Hepatocyte (in vitro differentiated cells): ENCODE results near the gene DNAJA3. TPM values are rescaled to one million over a fixed set of nuclear protein-coding genes. Genes with fewer than 3 reads are reported as not detected.

Experiments used
- DNase-seq: peaks from one replicate; pipeline ENCODE4 v3.0.0-alpha.2; 2016; ENCODE audit warnings: low spot score
- H2AFZ ChIP-seq: fragments of 200-600 bp; sonication (generic); 2 replicates; pipeline ENCODE4 v1.6.0; 2016; ENCODE audit warnings: antibody characterized with exemption, mild to moderate bottlenecking
- H3K27ac ChIP-seq: fragments of 200-600 bp; sonication (generic); 2 replicates; pipeline ENCODE4 v1.5.1; 2016; ENCODE audit warnings: mild to moderate bottlenecking
- H3K27me3 ChIP-seq: fragments of 200-600 bp; sonication (generic); 2 replicates; pipeline ENCODE4 v1.6.1; 2016
- H3K36me3 ChIP-seq: fragments of 200-600 bp; sonication (generic); replicated peaks from 2 replicates; pipeline ENCODE4 v1.5.1; 2016; ENCODE audit warnings: low read depth; ENCODE audit not compliant: insufficient read depth
- H3K4me1 ChIP-seq: fragments of 200-600 bp; sonication (generic); 2 replicates; pipeline ENCODE4 v1.5.1; 2016; ENCODE audit warnings: mild to moderate bottlenecking, moderate library complexity; ENCODE audit not compliant: insufficient read depth
- H3K4me2 ChIP-seq: fragments of 200-600 bp; sonication (generic); 2 replicates; pipeline ENCODE4 v1.6.0; 2016
- H3K4me3 ChIP-seq: fragments of 200-600 bp; sonication (generic); 2 replicates; pipeline ENCODE4 v1.5.1; 2016; ENCODE audit warnings: mild to moderate bottlenecking
- H3K79me2 ChIP-seq: fragments of 200-600 bp; sonication (generic); 2 replicates; pipeline ENCODE4 v1.6.0; 2017; ENCODE audit warnings: mild to moderate bottlenecking
- H3K9me2 ChIP-seq: fragments of 200-600 bp; sonication (generic); replicated peaks from 2 replicates; pipeline ENCODE4 v1.6.0; 2017; ENCODE audit warnings: mild to moderate bottlenecking; ENCODE audit not compliant: insufficient read depth
- H3K9me3 ChIP-seq: fragments of 200-600 bp; sonication (generic); 2 replicates; pipeline ENCODE4 v1.5.1; 2016; ENCODE audit warnings: low read depth, mild to moderate bottlenecking
- H4K20me1 ChIP-seq: fragments of 200-600 bp; sonication (generic); 2 replicates; pipeline ENCODE4 v1.6.0; 2016; ENCODE audit warnings: mild to moderate bottlenecking; ENCODE audit not compliant: insufficient read depth, poor library complexity, severe bottlenecking
- EZH2 ChIP-seq: fragments of 200-600 bp; sonication (generic); IDR thresholded peaks from 2 replicates; pipeline ENCODE4 v1.6.1; 2016; ENCODE audit warnings: antibody characterized with exemption, mild to moderate bottlenecking, borderline replicate concordance
- EZH2phosphoT487 ChIP-seq: fragments of 200-600 bp; sonication (generic); IDR thresholded peaks from one replicate; pipeline ENCODE4 v1.6.1; 2018; ENCODE audit warnings: antibody characterized with exemption, mild to moderate bottlenecking, low read depth, moderate library complexity; ENCODE audit not compliant: unreplicated experiment, severe bottlenecking
- WGBS: methylation state at CpG from one replicate; pipeline ENCODE4 v1.1.6; 2016; ENCODE audit warnings: low lambda C conversion rate; ENCODE audit errors: missing lambda C conversion rate; 5-methylcytosine and 5-hydroxymethylcytosine counted together
- polyA plus RNA-seq: library from polyadenylated mRNA; unstranded; fragments of >200 nt; fragmentation: Nextera tagmentation; extraction: Ambion mirVana; gene quantifications from 2 replicates; pipeline ENCODE4 v1.2.1, GENCODE V29; 2016
- total RNA-seq: library from RNA; depleted of rRNA; stranded (reverse); fragments of >200 nt; gene quantifications from 2 replicates; pipeline ENCODE4 v1.2.3, GENCODE V29; 2014
- TF ChIP-seq, protein P1 (sequence below): fragments of 200-600 bp; sonication (generic); IDR thresholded peaks from 2 replicates; pipeline ENCODE4 v1.5.1; 2016; ENCODE audit warnings: antibody characterized with exemption, mild to moderate bottlenecking; ENCODE audit not compliant: poor library complexity

DNAJA3 gene
- total and polyA plus RNA-seq, 2 experiments from 2014 or later, result 58.8 to 59.2 TPM

DNA sequence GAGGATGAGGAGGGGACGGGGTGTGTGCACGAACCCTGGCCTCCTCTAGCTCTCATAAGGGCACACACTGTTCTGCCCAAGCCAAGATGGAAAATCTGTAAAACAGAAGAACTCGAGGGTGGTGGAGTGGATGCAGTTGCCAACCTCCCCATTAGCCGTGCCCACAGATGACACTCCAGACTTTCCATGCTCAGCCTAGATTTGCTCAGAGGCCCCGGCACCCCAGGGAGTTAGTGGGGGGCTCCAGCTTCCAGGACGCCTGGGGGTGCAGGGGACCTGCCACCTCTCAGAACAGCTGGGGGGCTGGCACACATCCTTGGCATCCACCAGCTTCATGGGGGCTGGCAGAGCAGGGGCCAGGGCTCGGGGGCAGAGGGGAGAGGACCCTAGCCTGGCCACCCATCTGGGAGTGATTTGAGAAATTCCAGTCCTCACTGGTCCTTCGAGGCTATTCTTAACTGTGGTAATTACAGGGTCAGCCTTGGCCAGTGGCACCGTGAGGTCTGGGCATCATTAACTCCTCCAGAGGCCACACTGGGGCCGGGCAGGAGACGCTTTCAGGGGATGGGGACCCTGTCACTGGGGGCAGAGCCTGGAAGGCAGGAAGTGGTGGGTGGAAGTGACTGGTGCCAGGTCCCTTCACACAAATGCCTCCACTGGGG lies 39.7 kb upstream of the DNAJA3 start:
- H3K36me3 ChIP-seq, result no peaks in the 10 kb centered on the region
- 79% methylated on average over 11 of the region's 11 CpGs for WGBS

DNA sequence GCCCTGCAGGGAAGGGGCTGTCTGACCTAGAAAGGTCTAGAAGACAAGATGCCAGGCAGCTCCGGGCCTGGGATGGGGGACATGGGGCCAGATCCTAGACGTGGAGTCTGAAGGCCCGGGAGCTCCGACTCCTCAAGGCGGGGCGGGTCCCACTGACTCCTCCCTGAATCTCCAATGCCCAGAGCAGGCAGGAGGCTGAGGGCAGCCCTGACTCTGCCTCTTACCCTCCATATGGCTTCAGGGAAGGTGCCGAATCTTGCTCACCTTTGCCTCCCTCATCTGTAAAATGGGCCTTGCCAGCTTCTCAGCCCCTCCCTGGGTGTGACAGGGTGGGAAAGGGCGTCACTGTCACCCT lies 39.2 kb upstream of the DNAJA3 start:
- no peaks in the 10 kb centered on the region for H4K20me1 ChIP-seq
- no peak for DNase-seq
- no peak overlapping the region for H2AFZ ChIP-seq
- H3K9me3 ChIP-seq, result no peaks in the 10 kb centered on the region
- no peak overlapping the region for H3K4me3 ChIP-seq
- H3K27ac ChIP-seq, result peak overlapping the region; percentile 86
- 65% methylated on average over 7 of the region's 8 CpGs for WGBS
- H3K36me3 ChIP-seq, result no peaks in the 10 kb centered on the region
- no peaks in the 10 kb centered on the region for H3K79me2 ChIP-seq
- no peaks in the 10 kb centered on the region for H3K27me3 ChIP-seq
- H3K4me2 ChIP-seq, result no peak overlapping the region
- H3K4me1 ChIP-seq, result peaks cover 47% of the 10 kb centered on the region
- no peaks in the 10 kb centered on the region for H3K9me2 ChIP-seq
- TF ChIP-seq EZH2 (no peak), EZH2phosphoT487 (no peak)
- TF ChIP-seq, protein P1, sequence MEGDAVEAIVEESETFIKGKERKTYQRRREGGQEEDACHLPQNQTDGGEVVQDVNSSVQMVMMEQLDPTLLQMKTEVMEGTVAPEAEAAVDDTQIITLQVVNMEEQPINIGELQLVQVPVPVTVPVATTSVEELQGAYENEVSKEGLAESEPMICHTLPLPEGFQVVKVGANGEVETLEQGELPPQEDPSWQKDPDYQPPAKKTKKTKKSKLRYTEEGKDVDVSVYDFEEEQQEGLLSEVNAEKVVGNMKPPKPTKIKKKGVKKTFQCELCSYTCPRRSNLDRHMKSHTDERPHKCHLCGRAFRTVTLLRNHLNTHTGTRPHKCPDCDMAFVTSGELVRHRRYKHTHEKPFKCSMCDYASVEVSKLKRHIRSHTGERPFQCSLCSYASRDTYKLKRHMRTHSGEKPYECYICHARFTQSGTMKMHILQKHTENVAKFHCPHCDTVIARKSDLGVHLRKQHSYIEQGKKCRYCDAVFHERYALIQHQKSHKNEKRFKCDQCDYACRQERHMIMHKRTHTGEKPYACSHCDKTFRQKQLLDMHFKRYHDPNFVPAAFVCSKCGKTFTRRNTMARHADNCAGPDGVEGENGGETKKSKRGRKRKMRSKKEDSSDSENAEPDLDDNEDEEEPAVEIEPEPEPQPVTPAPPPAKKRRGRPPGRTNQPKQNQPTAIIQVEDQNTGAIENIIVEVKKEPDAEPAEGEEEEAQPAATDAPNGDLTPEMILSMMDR, result no peak

More for the DNA sequence above, 39.7 kb upstream of the DNAJA3 start:
- H3K4me3 ChIP-seq, result no peak overlapping the region
- peak overlapping the region; percentile 86 for H3K27ac ChIP-seq
- no peak overlapping the region for H3K4me2 ChIP-seq
- H3K9me2 ChIP-seq, result no peaks in the 10 kb centered on the region
- no peaks in the 10 kb centered on the region for H3K79me2 ChIP-seq
- H3K27me3 ChIP-seq, result no peaks in the 10 kb centered on the region
- no peak overlapping the region for H2AFZ ChIP-seq
- TF ChIP-seq EZH2phosphoT487 (no peak), EZH2 (no peak)
- TF ChIP-seq, protein P1, result no peak
- peaks cover 47% of the 10 kb centered on the region for H3K4me1 ChIP-seq
- H4K20me1 ChIP-seq, result peaks cover 3% of the 10 kb centered on the region
- no peak for DNase-seq
- H3K9me3 ChIP-seq, result no peaks in the 10 kb centered on the region

DNA sequence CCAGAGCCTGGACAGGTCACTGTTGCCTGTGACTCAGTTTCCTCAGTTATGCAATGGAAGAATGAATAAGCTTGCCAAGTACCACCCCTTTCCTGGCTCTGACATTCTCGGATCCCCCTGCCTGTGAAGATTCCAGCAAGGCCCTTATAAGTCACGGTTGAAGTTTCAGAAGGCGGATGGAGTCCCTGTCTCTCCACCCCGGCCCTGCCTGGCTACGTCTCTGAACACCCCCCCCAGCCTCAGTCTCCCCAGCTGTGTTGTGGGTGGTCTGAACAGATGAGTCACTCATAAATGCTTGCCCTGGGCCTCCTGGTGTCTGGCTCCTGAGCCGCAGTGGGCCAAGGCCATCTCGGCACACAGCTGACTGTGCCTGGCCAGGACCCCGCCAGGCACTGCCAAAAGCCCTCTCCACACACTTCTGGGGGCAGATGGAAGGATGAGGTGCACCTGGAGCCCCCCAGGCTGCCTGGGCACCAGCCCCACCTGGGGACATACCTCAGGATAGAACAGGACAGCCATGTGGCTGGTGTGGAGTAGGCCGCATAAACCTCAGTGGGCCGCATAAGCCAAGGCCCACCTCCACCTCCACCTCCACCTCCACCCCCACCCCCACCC lies 38.6 kb upstream of the DNAJA3 start:
- Histone ChIP-seq H3K9me3 (no peaks in the 10 kb centered on the region), H3K36me3 (no peaks in the 10 kb centered on the region), H3K4me1 (peaks cover 50% of the 10 kb centered on the region), H3K27me3 (no peaks in the 10 kb centered on the region), H3K79me2 (no peaks in the 10 kb centered on the region), H3K4me2 (no peak overlapping the region), H3K27ac (peak overlapping the region; percentile 86), H3K9me2 (no peaks in the 10 kb centered on the region), H4K20me1 (no peaks in the 10 kb centered on the region), H3K4me3 (no peak overlapping the region), H2AFZ (no peak overlapping the region)
- DNase-seq, result no peak
- WGBS, result 85% methylated on average over 9 of the region's 10 CpGs
- no peak for TF ChIP-seq EZH2phosphoT487
- no peak for TF ChIP-seq EZH2
- TF ChIP-seq, protein P1, result no peak
